NCI-H526 (cell line): ENCODE results near the gene LPGAT1.

Experiments used
- DNase-seq, 2 experiments: peaks; one replicate each; lab custom pipeline; 2025; lab: John Stamatoyannopoulos, UW

Gene LPGAT1

GRCh38 chr1:211828584-211829342, 1.8 kb downstream of the LPGAT1 start:
- no peak for DNase-seq

- no peak for DNase-seq
Observed at GRCh38 chr1:211827051-211827450, 3.5 kb downstream of the LPGAT1 start.

- DNase-seq: no peak
Observed at GRCh38 chr1:211825980-211826379, 4.6 kb downstream of the LPGAT1 start.

- DNase-seq: no peak
Observed at GRCh38 chr1:211822677-211823407, 7.7 kb downstream of the LPGAT1 start.

- no peak for DNase-seq
Observed at GRCh38 chr1:211816586-211816985, 14.0 kb downstream of the LPGAT1 start.

GRCh38 chr1:211814313-211814712, 16.2 kb downstream of the LPGAT1 start:
- DNase-seq: no peak

GRCh38 chr1:211813590-211813989, 17.0 kb downstream of the LPGAT1 start:
- DNase-seq: no peak

- no peak for DNase-seq
Observed at GRCh38 chr1:211812584-211812983, 18.0 kb downstream of the LPGAT1 start.

- no peak for DNase-seq
Observed at GRCh38 chr1:211811848-211812247, 18.7 kb downstream of the LPGAT1 start.

GRCh38 chr1:211811126-211811525, 19.4 kb downstream of the LPGAT1 start:
- DNase-seq: no peak

- DNase-seq: no peak
Observed at GRCh38 chr1:211808475-211808874, 22.1 kb downstream of the LPGAT1 start.

GRCh38 chr1:211804915-211805314, 25.6 kb downstream of the LPGAT1 start:
- no peak for DNase-seq

GRCh38 chr1:211800925-211801607, 29.5 kb downstream of the LPGAT1 start:
- no peak for DNase-seq

GRCh38 chr1:211797994-211798393, 32.6 kb downstream of the LPGAT1 start:
- no peak for DNase-seq

GRCh38 chr1:211791979-211792378, 38.6 kb downstream of the LPGAT1 start:
- DNase-seq: no peak

GRCh38 chr1:211789641-211790464, 40.7 kb downstream of the LPGAT1 start:
- DNase-seq: no peak

GRCh38 chr1:211788626-211789025, 41.9 kb downstream of the LPGAT1 start:
- DNase-seq: no peak

- no peak for DNase-seq
Observed at GRCh38 chr1:211783897-211784296, 46.7 kb downstream of the LPGAT1 start.

- no peak for DNase-seq
Observed at GRCh38 chr1:211783266-211783665, 47.3 kb downstream of the LPGAT1 start.

GRCh38 chr1:211781260-211781659, 49.3 kb downstream of the LPGAT1 start:
- no peak for DNase-seq

GRCh38 chr1:211775170-211775569, 55.4 kb downstream of the LPGAT1 start:
- no peak for DNase-seq

GRCh38 chr1:211764701-211765100, 65.9 kb downstream of the LPGAT1 start:
- no peak for DNase-seq
